Measurements from ENCODE around the gene COL4A2.

Gene COL4A2

DNA sequence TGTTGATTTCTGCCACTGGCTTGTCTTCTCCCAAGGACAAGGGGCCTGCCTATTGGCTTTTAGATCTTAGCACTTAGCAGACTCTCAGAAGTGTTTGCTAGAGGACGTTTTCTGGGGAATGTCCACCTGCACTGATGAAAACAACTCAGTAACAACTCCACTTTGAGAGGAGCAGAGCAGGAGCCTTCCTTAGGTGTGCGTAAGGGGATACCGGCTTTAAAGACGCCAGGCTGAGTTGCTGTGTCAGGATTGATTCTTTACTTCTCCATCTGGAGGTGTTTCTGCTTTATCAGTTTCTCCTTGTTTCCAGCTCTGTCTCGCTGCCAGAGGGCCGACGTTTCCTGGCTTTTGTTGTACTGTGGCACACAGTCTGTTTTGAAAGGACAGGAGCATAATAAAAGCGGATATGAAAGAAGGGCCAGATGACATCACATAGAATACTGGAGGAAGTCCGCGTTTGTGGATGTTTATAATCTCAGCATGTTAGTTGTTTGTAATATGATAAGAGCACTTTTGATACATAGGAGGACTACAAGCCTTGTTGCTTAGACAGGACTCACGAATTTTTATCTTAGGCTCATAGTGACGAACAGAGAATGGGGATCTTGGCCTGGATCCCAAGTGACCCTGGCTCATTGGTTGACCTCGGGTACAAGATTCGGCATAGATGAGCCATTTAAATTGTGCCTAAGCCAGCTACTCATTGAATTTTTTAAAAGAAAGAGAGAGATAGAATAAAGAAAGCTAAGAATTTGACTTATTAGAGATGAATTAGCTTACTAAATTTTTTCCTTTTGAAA lies 34.6 kb downstream of the COL4A2 start:
- peak; percentile 67 for DNase-seq (ENCODE audit: low spot score)

DNA sequence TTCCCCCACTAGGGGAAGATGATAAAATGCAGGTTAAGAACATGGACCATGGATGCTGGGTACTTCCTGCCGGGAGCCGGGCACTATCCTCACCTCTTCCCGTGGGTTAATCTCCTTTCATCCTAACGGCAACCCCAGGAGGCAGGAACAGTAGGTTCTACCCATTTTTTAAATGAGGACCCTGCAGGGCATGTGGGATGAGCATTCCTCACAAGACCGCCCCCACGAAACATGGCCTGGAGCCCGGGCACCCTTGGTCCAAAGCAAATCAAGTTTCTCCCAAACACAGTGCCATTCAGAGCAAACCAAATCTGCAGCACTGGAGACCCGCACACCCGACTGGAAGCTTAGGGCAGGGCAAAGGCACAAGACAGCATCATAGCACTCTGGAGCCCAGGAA lies 35.4 kb downstream of the COL4A2 start:
- DNase-seq (ENCODE audit: low spot score) = no peak

- no peak for DNase-seq (ENCODE audit: low spot score)
These were observed 36.3 kb downstream of the COL4A2 start for GRCh38 chr13:110343241-110343865.

GRCh38 chr13:110344320-110344719 lies 37.2 kb downstream of the COL4A2 start:
- no peak for DNase-seq (ENCODE audit: low spot score)

DNA sequence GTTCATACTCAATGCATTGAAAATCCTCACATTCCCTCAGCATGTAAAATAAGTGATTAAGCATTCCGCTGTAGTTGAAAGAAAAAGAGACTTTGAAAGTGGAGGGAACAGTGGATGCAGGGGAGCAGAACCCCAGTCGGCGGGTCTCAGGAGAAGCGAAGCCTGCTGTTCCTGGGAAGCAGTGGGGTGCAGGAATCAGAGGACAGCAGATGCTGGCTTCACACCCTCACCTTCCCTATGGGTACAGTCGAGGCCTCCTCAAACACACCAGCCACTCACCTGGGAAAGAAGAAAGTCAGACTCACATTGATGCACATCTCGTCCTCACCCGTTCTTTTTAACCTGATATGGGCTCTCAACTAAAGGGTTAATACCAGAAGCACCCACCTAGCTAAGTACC lies 38.2 kb downstream of the COL4A2 start:
- DNase-seq (ENCODE audit: low spot score) = no peak

DNA sequence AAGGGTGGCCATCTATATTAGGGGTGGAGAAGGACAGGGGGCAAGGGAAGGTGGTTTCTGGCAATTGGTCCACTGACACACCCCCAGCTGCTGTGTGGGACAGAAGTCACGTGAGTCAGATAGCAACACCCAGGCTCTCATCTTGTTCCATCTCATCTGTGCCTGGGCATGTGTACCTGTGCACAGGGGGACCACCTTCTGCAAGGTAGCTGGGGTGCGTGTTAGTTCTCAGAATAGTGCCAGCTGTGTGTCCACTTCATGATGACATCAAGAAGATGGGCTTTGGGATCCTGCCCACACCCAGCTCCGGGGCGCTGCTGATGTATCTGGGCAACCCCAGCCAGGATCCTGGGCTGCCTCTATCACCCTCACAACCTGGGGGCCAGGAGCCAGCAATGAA lies 38.6 kb downstream of the COL4A2 start:
- DNase-seq (ENCODE audit: low spot score) = no peak

GRCh38 chr13:110346661-110347067 lies 39.6 kb downstream of the COL4A2 start:
- DNase-seq (ENCODE audit: low spot score) = no peak

DNA sequence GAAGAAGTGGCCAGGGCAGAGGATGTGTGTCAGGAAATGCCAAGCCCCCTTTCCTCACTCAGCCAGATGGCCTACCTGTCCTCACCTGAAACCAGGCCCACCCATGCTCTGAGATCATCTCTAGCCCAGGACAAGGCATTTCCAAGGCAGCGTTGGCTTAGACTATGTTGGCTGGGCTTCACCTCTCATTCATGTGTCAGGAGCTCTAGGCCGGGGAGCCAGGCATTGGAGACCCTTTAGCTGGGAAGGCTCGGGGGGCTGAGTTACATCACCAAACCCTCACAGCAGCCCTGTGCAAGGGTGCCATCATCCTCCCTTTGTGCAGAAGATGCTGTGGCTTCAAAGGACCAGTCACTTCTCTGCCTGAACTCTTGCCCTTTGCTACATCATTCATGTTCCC lies 40.0 kb downstream of the COL4A2 start:
- no peak for DNase-seq (ENCODE audit: low spot score)

DNA sequence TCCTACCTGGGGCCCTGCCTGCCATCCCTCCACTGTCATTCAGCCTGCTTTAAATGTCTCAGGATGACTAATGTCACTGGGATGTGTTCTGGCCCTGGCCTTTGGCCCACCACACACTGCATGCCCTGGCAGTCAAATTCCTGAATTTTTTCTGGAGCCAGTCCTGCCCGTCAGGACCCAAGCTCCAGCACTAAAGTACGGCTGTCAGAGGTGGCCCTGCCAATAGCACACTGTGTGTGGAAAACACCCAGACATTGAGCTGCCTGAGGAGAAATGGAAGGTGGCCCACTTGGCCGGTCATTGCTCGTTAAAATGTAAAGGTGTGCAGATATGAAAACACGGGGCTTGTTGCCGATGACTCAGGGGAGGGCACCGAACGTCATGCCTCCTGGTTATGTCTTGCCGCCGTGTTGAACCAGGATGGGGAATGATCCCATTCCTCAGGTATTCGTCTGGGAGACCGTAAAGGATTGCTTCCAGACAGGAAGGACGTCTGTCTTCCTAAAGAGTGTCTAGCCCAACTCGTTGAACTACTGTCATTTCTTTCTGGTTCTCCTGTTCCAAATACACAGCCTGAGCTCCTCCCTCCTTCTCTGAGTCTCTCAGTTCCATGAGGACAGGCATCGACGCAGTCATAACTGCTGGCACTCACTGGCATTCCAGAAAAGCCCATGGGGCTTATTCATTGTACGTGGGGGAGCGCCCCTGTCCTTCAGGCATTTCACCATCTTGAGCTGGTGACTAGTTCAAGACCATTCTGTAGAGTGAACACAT lies 40.6 kb downstream of the COL4A2 start:
- DNase-seq (ENCODE audit: low spot score) = no peak

- no peak for DNase-seq (ENCODE audit: low spot score)
These were observed 41.4 kb downstream of the COL4A2 start for GRCh38 chr13:110348309-110349105.

- DNase-seq (ENCODE audit: low spot score) = no peak
These were observed 42.2 kb downstream of the COL4A2 start for GRCh38 chr13:110349239-110349638.

DNA sequence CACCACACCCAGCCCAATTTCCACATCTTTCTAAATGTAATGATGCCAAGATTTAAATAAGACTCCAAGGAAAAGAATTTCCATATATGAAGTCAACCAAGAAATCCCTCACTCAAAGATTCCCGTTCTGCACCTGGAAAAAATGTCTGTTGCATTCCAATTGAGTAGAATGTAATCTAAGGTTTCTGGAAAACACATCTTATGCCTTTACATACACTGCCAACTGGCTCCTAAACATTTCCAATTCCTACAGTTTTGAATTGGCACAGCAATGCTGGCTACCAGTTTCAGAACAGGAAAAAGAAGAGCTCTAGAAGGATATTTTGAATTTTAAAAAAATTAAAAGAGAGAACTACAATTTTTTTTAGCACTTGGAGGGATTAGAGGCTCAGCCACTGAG lies 43.0 kb downstream of the COL4A2 start:
- no peak for DNase-seq (ENCODE audit: low spot score)

- DNase-seq (ENCODE audit: low spot score) = no peak
These were observed 43.4 kb downstream of the COL4A2 start for GRCh38 chr13:110350509-110350908.

DNA sequence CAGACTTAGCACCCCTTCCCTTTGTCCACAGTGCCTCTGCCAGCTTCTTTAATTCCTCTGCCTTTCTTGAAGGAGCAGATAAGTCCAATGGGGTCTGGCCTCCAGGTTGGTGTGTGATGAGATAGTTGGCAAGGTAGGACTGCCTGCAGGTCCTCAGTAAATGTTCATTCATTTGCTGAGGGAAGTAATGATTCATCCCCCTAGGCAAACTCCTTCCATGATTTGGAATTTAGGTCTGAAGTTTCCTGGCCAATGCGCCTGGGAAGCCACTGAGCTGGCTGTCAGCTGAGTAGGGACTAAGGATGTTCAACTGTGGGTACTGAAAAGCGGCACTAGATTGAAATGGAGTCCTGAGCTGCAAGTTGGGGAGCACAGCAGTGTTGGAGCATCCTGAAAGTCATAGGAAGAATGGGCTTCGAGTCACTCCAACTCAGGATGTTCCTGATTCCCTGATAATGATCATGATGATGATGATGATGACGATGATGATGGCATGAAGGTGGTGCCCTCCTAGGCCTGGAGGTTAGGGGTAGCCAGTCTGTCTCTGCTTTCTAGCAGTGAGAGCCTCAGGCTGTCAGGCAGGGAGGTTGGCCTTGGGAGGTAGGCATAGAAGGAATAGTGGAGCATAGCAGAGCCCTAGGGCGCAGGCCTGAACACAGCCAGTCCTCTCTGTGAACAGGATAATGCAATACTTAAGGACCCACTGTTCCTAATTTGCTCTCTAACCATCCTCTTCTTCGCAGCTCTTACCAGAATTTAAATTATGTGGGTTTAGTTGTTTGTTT lies 44.7 kb downstream of the COL4A2 start:
- DNase-seq (ENCODE audit: low spot score) = no peak

DNA sequence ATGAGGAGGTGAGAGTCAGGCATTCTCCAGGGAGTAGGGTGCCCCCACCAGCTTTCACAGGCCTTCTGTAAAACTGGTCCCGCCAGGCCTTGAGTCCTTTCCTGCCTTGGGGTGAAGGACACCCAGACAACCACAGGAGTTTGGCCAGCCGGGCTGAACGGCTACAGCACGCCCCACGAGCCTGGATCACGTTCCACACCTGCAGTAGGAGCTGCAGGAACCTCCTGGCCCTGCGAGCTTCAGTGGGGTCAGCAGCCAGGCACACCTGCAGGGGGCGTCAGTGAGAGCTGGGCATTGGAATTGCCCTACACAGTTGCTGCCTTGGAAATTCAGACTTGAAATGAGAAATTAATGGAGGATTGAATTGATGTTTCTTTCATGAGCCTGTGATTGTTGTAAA lies 45.7 kb downstream of the COL4A2 start:
- DNase-seq (ENCODE audit: low spot score) = no peak

DNA sequence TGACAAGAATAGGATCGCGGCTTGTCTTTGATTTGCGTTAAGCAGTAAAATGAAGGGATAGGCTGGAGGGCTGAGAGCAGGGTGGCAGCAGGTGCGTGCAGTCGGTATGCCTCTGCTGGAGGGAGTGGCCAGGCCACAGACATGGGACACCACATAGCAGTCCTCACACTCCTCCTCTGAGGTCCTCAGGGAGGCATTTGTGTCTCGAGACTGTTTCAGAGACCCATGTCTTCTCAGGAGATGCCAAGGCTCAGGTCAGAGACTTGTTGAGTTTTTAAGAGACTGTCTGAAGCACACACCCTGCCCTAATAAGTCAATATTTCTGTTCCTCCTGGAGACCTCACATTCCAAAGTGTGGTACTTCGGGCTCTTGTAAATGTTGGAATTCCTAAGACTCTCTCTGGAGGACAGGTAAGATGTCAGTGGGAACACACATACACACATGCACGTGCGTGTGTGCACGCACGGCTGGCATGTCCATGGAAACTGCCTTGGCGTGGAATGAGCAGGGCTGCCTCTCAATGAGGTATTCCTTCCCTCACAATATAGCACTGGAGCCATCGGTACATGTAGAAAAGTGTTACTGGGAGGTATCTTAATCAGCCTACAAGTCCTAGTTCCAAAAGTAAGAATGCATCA lies 46.4 kb downstream of the COL4A2 start:
- no peak for DNase-seq (ENCODE audit: low spot score)

- DNase-seq (ENCODE audit: low spot score) = no peak
These were observed 47.1 kb downstream of the COL4A2 start for GRCh38 chr13:110354123-110354627.

DNA sequence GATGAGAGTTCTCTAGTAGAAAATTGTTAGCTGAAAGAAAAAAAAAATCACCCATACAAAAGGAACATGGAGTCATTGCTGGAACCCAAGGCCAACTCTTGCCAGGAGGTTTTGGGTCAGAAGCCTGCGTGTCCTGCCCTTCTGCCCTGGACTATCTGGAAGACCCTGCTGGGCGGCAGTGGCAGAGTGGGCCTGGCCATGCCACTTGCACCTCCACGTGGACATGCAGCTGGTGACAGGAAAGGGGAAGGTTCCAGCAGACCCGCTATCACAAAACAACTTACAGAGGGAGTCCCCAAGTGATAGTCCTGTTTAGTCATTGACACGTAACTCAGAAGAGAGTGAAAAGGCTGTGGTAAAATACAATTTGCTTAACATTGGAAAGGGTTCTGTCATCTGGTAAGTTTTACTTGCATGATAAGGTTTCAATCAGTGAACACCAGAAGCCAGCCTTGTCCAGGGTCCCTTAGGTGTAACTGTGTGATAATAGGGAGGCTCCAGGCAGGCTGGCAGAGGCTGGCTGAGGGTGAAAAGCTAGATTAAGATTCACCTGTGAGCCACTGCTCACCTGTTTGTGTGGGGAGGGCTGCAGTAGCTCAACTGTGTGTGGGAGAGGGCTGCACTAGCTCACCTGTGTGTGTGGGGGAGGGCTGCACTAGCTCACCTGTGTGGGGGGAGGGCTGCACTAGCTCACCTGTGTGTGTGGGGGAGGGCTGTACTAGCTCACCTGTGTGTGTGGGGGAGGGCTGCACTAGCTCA lies 47.8 kb downstream of the COL4A2 start:
- DNase-seq (ENCODE audit: low spot score) = no peak

- DNase-seq (ENCODE audit: low spot score) = no peak
These were observed 49.3 kb downstream of the COL4A2 start for GRCh38 chr13:110356362-110356761.

DNA sequence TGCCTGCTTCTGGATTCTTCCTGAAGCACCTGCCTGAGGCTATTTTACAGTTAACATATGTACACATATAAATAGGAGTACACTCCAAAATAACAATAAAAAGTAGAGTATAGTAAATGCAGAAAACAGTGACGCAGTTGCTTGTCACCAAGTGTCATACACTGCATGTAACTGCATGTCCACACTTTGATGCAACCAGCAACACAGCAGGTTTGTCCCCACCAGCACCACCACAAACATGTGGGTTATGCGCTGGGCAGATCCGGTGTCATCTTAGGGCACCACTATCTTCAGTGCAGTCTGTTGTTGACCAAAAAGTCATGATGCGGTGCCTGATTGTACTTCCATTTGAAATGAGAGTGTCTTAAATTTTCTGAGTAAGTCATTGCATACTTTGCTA lies 51.3 kb downstream of the COL4A2 start:
- no peak for DNase-seq (ENCODE audit: low spot score)
